ENCODE measurements around the gene HLTF.

HLTF gene

GRCh38 chr3:149087208-149087607, 875 bp upstream of the HLTF start:
- no peak for DNase-seq

GRCh38 chr3:149085828-149086231, 503 bp downstream of the HLTF start:
- DNase-seq = no peak

- no peak for DNase-seq
Observed at GRCh38 chr3:149081772-149082171, 4.6 kb downstream of the HLTF start.

GRCh38 chr3:149080699-149081091, 5.6 kb downstream of the HLTF start:
- DNase-seq = no peak

- no peak for DNase-seq
Observed at GRCh38 chr3:149080011-149080698, 6.2 kb downstream of the HLTF start.

- no peak for DNase-seq
Observed at GRCh38 chr3:149077628-149078027, 8.7 kb downstream of the HLTF start.

GRCh38 chr3:149067883-149068282, 18.4 kb downstream of the HLTF start:
- no peak for DNase-seq

GRCh38 chr3:149061776-149062175, 24.6 kb downstream of the HLTF start:
- DNase-seq = no peak

- no peak for DNase-seq
Observed at GRCh38 chr3:149058602-149059001, 27.7 kb downstream of the HLTF start.

- DNase-seq = no peak
Observed at GRCh38 chr3:149058198-149058597, 28.1 kb downstream of the HLTF start.

GRCh38 chr3:149055575-149055974, 30.8 kb downstream of the HLTF start:
- no peak for DNase-seq

- DNase-seq = no peak
Observed at GRCh38 chr3:149044339-149045083, 41.8 kb downstream of the HLTF start.

GRCh38 chr3:149042789-149043386, 43.4 kb downstream of the HLTF start:
- DNase-seq = no peak

- no peak for DNase-seq
Observed at GRCh38 chr3:149038322-149038721, 48.0 kb downstream of the HLTF start.

GRCh38 chr3:149037684-149038083, 48.6 kb downstream of the HLTF start:
- no peak for DNase-seq

GRCh38 chr3:149031096-149031495, 55.2 kb downstream of the HLTF start:
- DNase-seq = no peak

- no peak for DNase-seq
Observed at GRCh38 chr3:149026718-149027117, 59.6 kb downstream of the HLTF start.

GRCh38 chr3:149023951-149024350, 62.4 kb downstream of the HLTF start:
- no peak for DNase-seq

- DNase-seq = no peak
Observed at GRCh38 chr3:149021830-149022229, 64.5 kb downstream of the HLTF start.

GRCh38 chr3:149020839-149021252, 65.5 kb downstream of the HLTF start:
- no peak for DNase-seq

GRCh38 chr3:149020196-149020838, 66.0 kb downstream of the HLTF start:
- DNase-seq = no peak

GRCh38 chr3:149019580-149019979, 66.8 kb downstream of the HLTF start:
- no peak for DNase-seq

- DNase-seq = no peak
Observed at GRCh38 chr3:149018247-149018646, 68.1 kb downstream of the HLTF start.
